Keratinocyte (primary cell): Measurements from ENCODE around the gene SYCP1. TPM values are rescaled to one million over a fixed set of nuclear protein-coding genes. Genes with fewer than 3 reads are reported as not detected.

Experiments used
- DNase-seq: peaks from one replicate; pipeline ENCODE4 v3.0.0-alpha.2; 2011; ENCODE audit warnings: low read depth, missing footprints, low spot score
- FAIRE-seq: peaks from 2 replicates; lab custom pipeline; 2011; peaks lifted over from hg19 to GRCh38; lab: Jason Lieb, UNC
- H2AFZ ChIP-seq: 2 replicates; pipeline ENCODE4 v1.6.0; 2012; ENCODE audit warnings: low read length, control low read depth, inconsistent platforms; ENCODE audit not compliant: control insufficient read depth
- H3K27ac ChIP-seq: 2 replicates; pipeline ENCODE4 v1.5.1; 2011; ENCODE audit warnings: low read length; ENCODE audit not compliant: control insufficient read depth, insufficient read depth
- H3K27me3 ChIP-seq: 3 replicates; pipeline ENCODE4 v1.6.0; 2011; ENCODE audit warnings: low read length; ENCODE audit not compliant: control insufficient read depth, insufficient read depth; ENCODE audit errors: extremely low read depth
- H3K36me3 ChIP-seq, 2 experiments: 2 replicates in 1 of 2; 3 replicates in 1 of 2; pipeline ENCODE4 v1.5.1; 2011; ENCODE audit warnings: low read length in 2 of 2, mild to moderate bottlenecking in 1 of 2; ENCODE audit not compliant: control insufficient read depth in 2 of 2, insufficient read depth in 2 of 2; ENCODE audit errors: extremely low read depth in 1 of 2
- H3K4me1 ChIP-seq: 3 replicates; pipeline ENCODE4 v1.5.1; 2011; ENCODE audit warnings: low read length; ENCODE audit not compliant: control insufficient read depth, insufficient read depth; ENCODE audit errors: extremely low read depth
- H3K4me2 ChIP-seq: 3 replicates; pipeline ENCODE4 v1.6.0; 2011; ENCODE audit warnings: low read depth, low read length; ENCODE audit not compliant: control insufficient read depth, insufficient read depth; ENCODE audit errors: extremely low read depth
- H3K4me3 ChIP-seq, 3 experiments: fragments of 200-600 bp in 1 of 3; sonication (generic) in 1 of 3; 2 replicates in 2 of 3; 3 replicates in 1 of 3; pipeline ENCODE4 v1.5.1; 2011 to 2016; ENCODE audit warnings: low read length in 3 of 3, mild to moderate bottlenecking in 3 of 3, control low read depth in 2 of 3, inconsistent platforms in 1 of 3, low read depth in 1 of 3, mixed read lengths in 1 of 3, mixed run types in 1 of 3, moderate library complexity in 1 of 3; ENCODE audit not compliant: control insufficient read depth in 2 of 3, insufficient read depth in 2 of 3; ENCODE audit errors: extremely low read depth in 1 of 3
- H3K79me2 ChIP-seq: 2 replicates; pipeline ENCODE4 v1.6.0; 2012; ENCODE audit warnings: low read length; ENCODE audit not compliant: control insufficient read depth, insufficient read depth
- H3K9ac ChIP-seq: 3 replicates; pipeline ENCODE4 v1.6.0; 2011; ENCODE audit warnings: low read length; ENCODE audit not compliant: control insufficient read depth, insufficient read depth; ENCODE audit errors: extremely low read depth
- H3K9me1 ChIP-seq: 3 replicates; pipeline ENCODE4 v1.6.0; 2011; ENCODE audit warnings: low read length; ENCODE audit not compliant: control insufficient read depth, insufficient read depth; ENCODE audit errors: extremely low read depth
- H3K9me3 ChIP-seq: 2 replicates; pipeline ENCODE4 v1.5.1; 2012; ENCODE audit warnings: low read depth, low read length; ENCODE audit not compliant: control insufficient read depth
- H4K20me1 ChIP-seq: 3 replicates; pipeline ENCODE4 v1.6.0; 2011; ENCODE audit warnings: low read length; ENCODE audit not compliant: control insufficient read depth, insufficient read depth; ENCODE audit errors: extremely low read depth
- CTCF ChIP-seq, 3 experiments: IDR thresholded peaks in 1 of 3; conservative IDR thresholded peaks in 1 of 3; optimal IDR thresholded peaks in 1 of 3; 2 replicates in 2 of 3; 3 replicates in 1 of 3; pipeline versions ENCODE3 to v1.5.1; 2011; ENCODE audit warnings: low read length in 3 of 3, mild to moderate bottlenecking in 3 of 3, moderate library complexity in 2 of 3, control low read depth in 1 of 3, inconsistent platforms in 1 of 3; ENCODE audit not compliant: insufficient read depth in 2 of 3; ENCODE audit errors: extremely low read depth in 1 of 3
- EZH2 ChIP-seq: IDR thresholded peaks from one replicate; pipeline ENCODE4 v1.6.1; 2012; ENCODE audit warnings: inconsistent platforms, mild to moderate bottlenecking, low read length, moderate library complexity
- dilution Hi-C: fragments of 300-500 bp; cut with MboI; formaldehyde crosslinking; loops from one replicate; pipeline ENCODE4 v1.7.0; 2020; ENCODE audit warnings: low sequenced_read_pairs; ENCODE audit not compliant: extremely low pct_ligation_motif_present
- polyA plus RNA-seq, 5 experiments: library from polyadenylated mRNA; depleted of rRNA in 3 of 5; stranded (reverse) in 3 of 5; stranded (forward) in 1 of 5; unstranded in 1 of 5; fragments of >200 nt; gene quantifications; 1 replicate in 1 of 5; 2 replicates in 3 of 5; 3 replicates in 1 of 5; pipeline versions ENCODE4 v1.2.1 to v1.2.3, GENCODE V29; 2011 to 2012; ENCODE audit warnings: missing spikeins in 2 of 5, low read depth in 1 of 5, low replicate concordance in 1 of 5

Gene SYCP1
- polyA plus RNA-seq, 1 donor (not counting 4 experiments of a cell fraction or from before 2014, with no cell fraction given), result not detected

DNA sequence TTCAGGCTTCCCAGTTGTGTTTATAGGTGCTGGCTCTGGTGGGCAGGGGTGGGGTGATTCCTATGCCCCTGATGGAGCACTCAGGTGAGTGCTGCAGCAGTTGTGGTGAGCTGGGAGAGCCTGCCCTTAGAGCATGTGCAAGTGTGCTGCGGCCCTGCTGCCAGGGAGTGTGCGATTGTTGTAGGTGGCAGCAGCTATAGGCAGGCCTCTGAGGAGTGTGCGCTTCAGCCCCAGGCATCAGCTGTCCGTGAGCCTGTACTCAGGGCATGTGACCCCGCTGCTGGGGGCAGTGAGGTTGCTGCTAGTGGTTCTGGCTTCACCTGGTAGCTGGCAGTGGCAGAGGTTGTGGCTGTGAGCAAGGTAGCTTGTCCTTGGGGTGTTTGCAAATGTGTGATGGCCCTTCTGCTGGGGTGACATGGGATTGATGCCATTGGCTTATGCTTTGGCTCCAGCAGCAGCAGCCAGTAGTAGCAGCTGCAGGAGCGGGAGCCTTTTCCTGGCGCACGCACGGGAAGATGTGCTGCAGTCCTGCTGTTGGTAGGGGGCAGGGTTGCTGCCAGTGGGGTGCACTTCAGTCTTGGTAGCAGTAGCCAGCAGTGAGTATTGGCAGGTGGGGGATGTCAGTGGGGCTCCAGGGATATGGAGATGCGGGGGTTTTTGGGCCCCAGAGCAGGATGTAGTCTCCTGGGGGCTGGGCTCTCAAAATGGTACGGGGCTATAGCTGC lies 37.7 kb downstream of the SYCP1 start:
- Histone ChIP-seq H3K4me1 (no peaks in the 10 kb centered on the region), H2AFZ (no peak overlapping the region), H3K9me3 (no peaks in the 10 kb centered on the region), H4K20me1 (no peaks in the 10 kb centered on the region), H3K4me3 (no peak overlapping the region), H3K9ac (no peak overlapping the region), H3K27me3 (peaks cover 16% of the 10 kb centered on the region), H3K9me1 (no peaks in the 10 kb centered on the region), H3K79me2 (no peaks in the 10 kb centered on the region), H3K27ac (no peak overlapping the region), H3K36me3 (no peaks in the 10 kb centered on the region), H3K4me2 (no peak overlapping the region)
- dilution Hi-C loops, result no loop called here
- TF ChIP-seq EZH2 (no peak), CTCF (optimal IDR thresholded peaks at IDR 0.05 in 1 of 3, IDR thresholded peaks at IDR 0.05 in 1 of 3, conservative IDR thresholded peaks at IDR 0.05 in 1 of 3; ENCODE audit: extremely low read depth in 1 of 3, insufficient read depth in 2 of 3, low read length in 3 of 3) (no peak)
- FAIRE-seq (no peak), DNase-seq (no peak)

DNA sequence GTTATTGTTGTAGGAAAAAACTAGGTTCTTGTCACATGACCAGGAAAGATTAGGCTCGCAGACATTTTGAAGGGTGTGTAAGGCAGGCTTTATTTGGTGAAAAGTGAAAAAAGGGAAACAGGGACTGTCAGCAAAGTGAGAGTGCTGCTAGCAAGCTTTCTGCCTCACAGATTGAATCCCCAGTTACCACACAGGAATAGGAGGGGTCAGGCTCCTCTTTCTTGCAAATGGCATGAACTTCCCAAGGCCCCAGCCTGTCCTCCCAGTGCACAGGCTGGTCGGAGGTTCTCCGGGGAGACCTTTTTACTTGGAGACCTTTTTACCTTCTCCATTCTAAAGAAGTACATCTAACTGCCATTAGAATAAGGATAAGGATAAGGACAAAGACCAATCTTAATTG lies 42.1 kb downstream of the SYCP1 start:
- H3K9ac ChIP-seq, result no peak overlapping the region
- H3K79me2 ChIP-seq, result no peaks in the 10 kb centered on the region
- DNase-seq, result no peak
- peaks cover 21% of the 10 kb centered on the region for H3K27me3 ChIP-seq
- H3K9me3 ChIP-seq, result no peaks in the 10 kb centered on the region
- H3K4me2 ChIP-seq, result no peak overlapping the region
- no peak for FAIRE-seq
- dilution Hi-C loops, result no loop called here
- H3K4me1 ChIP-seq, result no peaks in the 10 kb centered on the region
- no peak for TF ChIP-seq EZH2
- no peak for TF ChIP-seq CTCF (optimal IDR thresholded peaks at IDR 0.05 in 1 of 3, IDR thresholded peaks at IDR 0.05 in 1 of 3, conservative IDR thresholded peaks at IDR 0.05 in 1 of 3; ENCODE audit: extremely low read depth in 1 of 3, insufficient read depth in 2 of 3, low read length in 3 of 3)
- H4K20me1 ChIP-seq, result no peaks in the 10 kb centered on the region
- H3K36me3 ChIP-seq, result no peaks in the 10 kb centered on the region
- H3K27ac ChIP-seq, result no peak overlapping the region
- no peak overlapping the region for H2AFZ ChIP-seq
- H3K9me1 ChIP-seq, result no peaks in the 10 kb centered on the region
- no peak overlapping the region for H3K4me3 ChIP-seq
